BJ (cell line): Measurements from ENCODE around the gene NPIPA5. TPM values are rescaled to one million over a fixed set of nuclear protein-coding genes. Genes with fewer than 3 reads are reported as not detected.
"Not testable (repeated sequence)": the region's sequence is repeated elsewhere in the genome, so short reads cannot be mapped to it uniquely, and the experiment has no call there.

Source experiments
- CTCF ChIA-PET: fragments of 350-600 bp; formaldehyde crosslinking; extraction: SDS; loops from one replicate; lab custom pipeline; 2021; ENCODE audit warnings: antibody characterized with exemption, inconsistent platforms; lab: Yijun Ruan, JAX
- POLR2A ChIA-PET: fragments of 300-600 bp; sonication (Branson Sonifier 250); formaldehyde crosslinking; extraction: SDS; loops from one replicate; lab custom pipeline; 2021; ENCODE audit warnings: antibody characterized with exemption; lab: Charles Lee
- DNase-seq: peaks from one replicate; pipeline ENCODE4 v3.0.0-alpha.2; 2011; ENCODE audit warnings: low read depth
- H3K27me3 ChIP-seq: 2 replicates; pipeline ENCODE4 v1.6.0; 2011; ENCODE audit warnings: low read length; ENCODE audit not compliant: control insufficient read depth, insufficient read depth
- H3K36me3 ChIP-seq: 2 replicates; pipeline ENCODE4 v1.5.1; 2011; ENCODE audit warnings: low read length; ENCODE audit not compliant: control insufficient read depth, insufficient read depth
- H3K4me3 ChIP-seq: 2 replicates; pipeline ENCODE4 v1.5.1; 2011; ENCODE audit warnings: low read depth, mild to moderate bottlenecking, control low read depth, low read length
- polyA plus RNA-seq: library from polyadenylated mRNA; depleted of rRNA; stranded (reverse); fragments of >200 nt; gene quantifications from 2 replicates; pipeline ENCODE4 v1.2.3, GENCODE V29; 2011

NPIPA5 gene
- polyA plus RNA-seq, 1 experiment, result 16.5 TPM

GRCh38 chr16:15348721-15349120 is 29.4 kb downstream of the NPIPA5 start:
- H3K36me3 ChIP-seq, DNase-seq, H3K27me3 ChIP-seq, POLR2A ChIA-PET, CTCF ChIA-PET, H3K4me3 ChIP-seq: not testable (repeated sequence)

- H3K27me3 ChIP-seq, POLR2A ChIA-PET, CTCF ChIA-PET, DNase-seq, H3K4me3 ChIP-seq, H3K36me3 ChIP-seq: not testable (repeated sequence)
These were observed 35.8 kb downstream of the NPIPA5 start for GRCh38 chr16:15342337-15342736.

- H3K4me3 ChIP-seq, H3K36me3 ChIP-seq, CTCF ChIA-PET, H3K27me3 ChIP-seq, DNase-seq, POLR2A ChIA-PET: not testable (repeated sequence)
These were observed 39.1 kb downstream of the NPIPA5 start for GRCh38 chr16:15338986-15339385.

DNA sequence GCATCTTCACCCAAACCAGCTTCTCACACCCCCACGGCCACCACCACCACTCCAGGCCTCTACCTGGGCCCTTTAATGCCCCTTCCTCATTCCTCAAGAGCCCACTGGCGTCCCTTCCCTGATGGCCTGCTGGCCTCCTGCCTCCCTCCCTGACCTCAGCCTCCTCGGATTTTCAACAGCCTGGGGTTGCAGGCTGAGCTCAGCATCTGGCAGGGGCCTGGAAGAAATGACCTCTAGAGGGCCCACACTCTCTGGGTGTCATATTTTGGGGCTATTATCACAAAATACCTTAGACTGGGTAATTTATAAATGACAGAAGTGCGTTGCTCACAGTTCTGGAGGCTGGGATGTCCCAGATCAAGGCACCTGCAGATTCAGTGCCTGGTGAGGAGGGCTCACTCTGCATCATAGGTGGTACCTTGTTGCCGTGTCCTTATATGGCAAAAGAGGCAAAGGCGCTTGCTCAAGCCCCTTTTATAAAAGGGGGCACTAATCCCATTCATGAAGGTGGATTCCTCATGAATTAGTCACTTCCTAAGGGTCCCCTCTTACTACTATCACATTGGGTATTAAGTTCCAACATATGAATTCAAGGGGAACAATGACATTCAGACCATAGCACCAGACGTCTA is 40.0 kb downstream of the NPIPA5 start:
- H3K36me3 ChIP-seq, POLR2A ChIA-PET, CTCF ChIA-PET, H3K4me3 ChIP-seq, DNase-seq, H3K27me3 ChIP-seq: not testable (repeated sequence)

GRCh38 chr16:15335609-15336008 is 42.5 kb downstream of the NPIPA5 start:
- CTCF ChIA-PET, H3K4me3 ChIP-seq, H3K36me3 ChIP-seq, DNase-seq, H3K27me3 ChIP-seq, POLR2A ChIA-PET: not testable (repeated sequence)

- H3K27me3 ChIP-seq, POLR2A ChIA-PET, H3K4me3 ChIP-seq, H3K36me3 ChIP-seq, DNase-seq, CTCF ChIA-PET: not testable (repeated sequence)
These were observed 44.1 kb downstream of the NPIPA5 start for GRCh38 chr16:15333969-15334368.

- CTCF ChIA-PET, H3K36me3 ChIP-seq, POLR2A ChIA-PET, DNase-seq, H3K27me3 ChIP-seq, H3K4me3 ChIP-seq: not testable (repeated sequence)
These were observed 47.1 kb downstream of the NPIPA5 start for GRCh38 chr16:15330978-15331377.

GRCh38 chr16:15324954-15325353 is 53.1 kb downstream of the NPIPA5 start:
- H3K4me3 ChIP-seq, H3K27me3 ChIP-seq, H3K36me3 ChIP-seq, DNase-seq, CTCF ChIA-PET, POLR2A ChIA-PET: not testable (repeated sequence)

DNA sequence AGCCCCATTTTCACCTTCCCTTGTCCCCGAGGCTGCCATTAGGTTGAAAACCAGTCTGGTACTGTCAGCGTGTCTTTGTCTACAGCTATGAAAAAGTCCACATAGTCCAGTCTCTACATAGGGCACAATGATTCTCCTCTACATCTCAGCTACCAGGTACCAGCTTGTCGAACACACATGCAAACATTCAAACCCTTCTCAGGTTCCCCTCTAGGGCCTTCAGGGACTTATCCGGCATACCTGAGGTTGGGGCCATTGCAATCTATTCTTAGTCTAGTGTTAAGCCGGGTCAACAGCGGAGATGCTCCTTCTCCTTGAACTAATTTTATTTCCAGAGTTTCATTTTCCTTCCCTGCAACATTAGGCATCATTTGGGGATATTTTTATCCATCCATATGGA is 54.7 kb downstream of the NPIPA5 start:
- H3K36me3 ChIP-seq, DNase-seq, H3K4me3 ChIP-seq, POLR2A ChIA-PET, H3K27me3 ChIP-seq, CTCF ChIA-PET: not testable (repeated sequence)

GRCh38 chr16:15321221-15321620 is 56.9 kb downstream of the NPIPA5 start:
- DNase-seq, H3K4me3 ChIP-seq, H3K27me3 ChIP-seq, POLR2A ChIA-PET, H3K36me3 ChIP-seq, CTCF ChIA-PET: not testable (repeated sequence)

GRCh38 chr16:15314562-15314961 is 63.5 kb downstream of the NPIPA5 start:
- DNase-seq, CTCF ChIA-PET, H3K27me3 ChIP-seq, H3K36me3 ChIP-seq, POLR2A ChIA-PET, H3K4me3 ChIP-seq: not testable (repeated sequence)
